H7 (cell line): Measurements from ENCODE around the gene RAD51B. TPM values are rescaled to one million over a fixed set of nuclear protein-coding genes. Genes with fewer than 3 reads are reported as not detected.

Experiments
- DNase-seq: peaks from one replicate; pipeline ENCODE4 v3.0.0; 2012
- H3K27me3 ChIP-seq: 2 replicates; pipeline ENCODE4 v1.6.0; 2011; ENCODE audit warnings: mild to moderate bottlenecking, low read length; ENCODE audit not compliant: control insufficient read depth, insufficient read depth
- H3K36me3 ChIP-seq: replicated peaks from 2 replicates; pipeline ENCODE4 v1.5.1; 2011; ENCODE audit warnings: low read length; ENCODE audit not compliant: control insufficient read depth, insufficient read depth
- H3K4me3 ChIP-seq: 2 replicates; pipeline ENCODE4 v1.5.1; 2011; ENCODE audit warnings: low read depth, mild to moderate bottlenecking, control low read depth, low read length, moderate library complexity; ENCODE audit not compliant: insufficient read depth
- total RNA-seq: library from RNA; depleted of rRNA; stranded (reverse); fragments of >200 nt; shearing (Covaris generic); gene quantifications from 2 replicates; pipeline ENCODE4 v1.2.3, GENCODE V29; 2014

Gene RAD51B
- total RNA-seq, 1 experiment from 2014 or later, result 9.6 TPM

GRCh38 chr14:68733086-68733914, 913.7 kb downstream of the RAD51B start:
- H3K36me3 ChIP-seq, result no peaks in the 10 kb centered on the region
- DNase-seq, result no peak
- no peak overlapping the region for H3K4me3 ChIP-seq
- H3K27me3 ChIP-seq, result no peaks in the 10 kb centered on the region

- no peaks in the 10 kb centered on the region for H3K27me3 ChIP-seq
- no peaks in the 10 kb centered on the region for H3K36me3 ChIP-seq
- no peak for DNase-seq
- no peak overlapping the region for H3K4me3 ChIP-seq
Measured at GRCh38 chr14:68734231-68734732, 914.7 kb downstream of the RAD51B start.

- Histone ChIP-seq H3K4me3 (no peak overlapping the region), H3K27me3 (no peaks in the 10 kb centered on the region), H3K36me3 (no peaks in the 10 kb centered on the region)
- DNase-seq, result no peak
Measured at GRCh38 chr14:68735856-68736255, 916.3 kb downstream of the RAD51B start.

GRCh38 chr14:68736471-68736871, 916.9 kb downstream of the RAD51B start:
- no peak overlapping the region for H3K4me3 ChIP-seq
- H3K36me3 ChIP-seq, result no peaks in the 10 kb centered on the region
- H3K27me3 ChIP-seq, result no peaks in the 10 kb centered on the region
- peak; percentile 57 for DNase-seq

GRCh38 chr14:68737086-68737485, 917.5 kb downstream of the RAD51B start:
- no peak for DNase-seq
- Histone ChIP-seq H3K36me3 (no peaks in the 10 kb centered on the region), H3K4me3 (no peak overlapping the region), H3K27me3 (no peaks in the 10 kb centered on the region)

- no peak for DNase-seq
- Histone ChIP-seq H3K36me3 (no peaks in the 10 kb centered on the region), H3K27me3 (no peaks in the 10 kb centered on the region), H3K4me3 (no peak overlapping the region)
Measured at GRCh38 chr14:68738559-68738958, 919.0 kb downstream of the RAD51B start.

- no peak for DNase-seq
- H3K36me3 ChIP-seq, result no peaks in the 10 kb centered on the region
Measured at GRCh38 chr14:68739701-68740100, 920.1 kb downstream of the RAD51B start.

GRCh38 chr14:68740788-68741476, 921.4 kb downstream of the RAD51B start:
- no peaks in the 10 kb centered on the region for H3K36me3 ChIP-seq
- no peaks in the 10 kb centered on the region for H3K27me3 ChIP-seq
- DNase-seq, result no peak
- no peak overlapping the region for H3K4me3 ChIP-seq

More at GRCh38 chr14:68739701-68740100, 920.1 kb downstream of the RAD51B start:
- H3K4me3 ChIP-seq, result no peak overlapping the region
- H3K27me3 ChIP-seq, result no peaks in the 10 kb centered on the region

GRCh38 chr14:68741477-68741791, 921.9 kb downstream of the RAD51B start:
- no peaks in the 10 kb centered on the region for H3K36me3 ChIP-seq
- H3K4me3 ChIP-seq, result no peak overlapping the region
- no peak for DNase-seq
- no peaks in the 10 kb centered on the region for H3K27me3 ChIP-seq

GRCh38 chr14:68741839-68742470, 922.4 kb downstream of the RAD51B start:
- H3K27me3 ChIP-seq, result no peaks in the 10 kb centered on the region
- H3K36me3 ChIP-seq, result no peaks in the 10 kb centered on the region
- DNase-seq, result no peak
- H3K4me3 ChIP-seq, result no peak overlapping the region

- Histone ChIP-seq H3K36me3 (no peaks in the 10 kb centered on the region), H3K27me3 (no peaks in the 10 kb centered on the region), H3K4me3 (no peak overlapping the region)
- DNase-seq, result no peak
Measured at GRCh38 chr14:68744613-68745012, 925.0 kb downstream of the RAD51B start.

GRCh38 chr14:68747393-68747792, 927.8 kb downstream of the RAD51B start:
- no peak for DNase-seq
- Histone ChIP-seq H3K27me3 (no peaks in the 10 kb centered on the region), H3K4me3 (no peak overlapping the region), H3K36me3 (no peaks in the 10 kb centered on the region)

GRCh38 chr14:68748260-68748659, 928.7 kb downstream of the RAD51B start:
- Histone ChIP-seq H3K4me3 (no peak overlapping the region), H3K27me3 (no peaks in the 10 kb centered on the region), H3K36me3 (no peaks in the 10 kb centered on the region)
- DNase-seq, result no peak

GRCh38 chr14:68748691-68749090, 929.1 kb downstream of the RAD51B start:
- no peaks in the 10 kb centered on the region for H3K27me3 ChIP-seq
- H3K4me3 ChIP-seq, result no peak overlapping the region
- no peak for DNase-seq
- no peaks in the 10 kb centered on the region for H3K36me3 ChIP-seq
